Activated T-helper 9 cell treated with anti-CD3 and anti-CD28 coated beads, Interleukin-2, amount 50 U/mL, for 16 hours (primary cell): ENCODE results near the gene LIMS2.

Experiments used
- DNase-seq: peaks from one replicate; pipeline ENCODE4 v3.0.0-alpha.2; 2020; ENCODE audit warnings: low read depth

LIMS2 gene

GRCh38 chr2:127701193-127701650 lies 25.9 kb upstream of the LIMS2 start, which contains the start of gene SFT2D3:
Gene SFT2D3, plus strand, starts transcription at chr2:127701497. Its CDS starts 32 bp downstream, at chr2:127701529.
- DNase-seq, result peak; percentile 83

- no peak for DNase-seq
Observed at GRCh38 chr2:127700527-127701192, 25.3 kb upstream of the LIMS2 start.

GRCh38 chr2:127698553-127699355 lies 23.4 kb upstream of the LIMS2 start:
- DNase-seq, result no peak

- no peak for DNase-seq
Observed at GRCh38 chr2:127697482-127698180, 22.3 kb upstream of the LIMS2 start.

GRCh38 chr2:127695491-127696472 lies 20.5 kb upstream of the LIMS2 start:
- DNase-seq, result no peak

GRCh38 chr2:127694986-127695385 lies 19.7 kb upstream of the LIMS2 start:
- no peak for DNase-seq

- DNase-seq, result no peak
Observed at GRCh38 chr2:127690696-127691095, 15.4 kb upstream of the LIMS2 start.

GRCh38 chr2:127688405-127688804 lies 13.1 kb upstream of the LIMS2 start:
- DNase-seq, result no peak

GRCh38 chr2:127685410-127686080 lies 10.2 kb upstream of the LIMS2 start:
- no peak for DNase-seq

GRCh38 chr2:127683757-127684156 lies 8.4 kb upstream of the LIMS2 start:
- no peak for DNase-seq

- DNase-seq, result no peak
Observed at GRCh38 chr2:127683056-127683455, 7.7 kb upstream of the LIMS2 start.

- DNase-seq, result no peak
Observed at GRCh38 chr2:127681976-127682857, 6.9 kb upstream of the LIMS2 start.

GRCh38 chr2:127681288-127681804 lies 6.0 kb upstream of the LIMS2 start:
- DNase-seq, result no peak

- no peak for DNase-seq
Observed at GRCh38 chr2:127680706-127681287, 5.5 kb upstream of the LIMS2 start.

- DNase-seq, result no peak
Observed at GRCh38 chr2:127679680-127680361, 4.5 kb upstream of the LIMS2 start.

- no peak for DNase-seq
Observed at GRCh38 chr2:127678991-127679390, 3.7 kb upstream of the LIMS2 start.

- no peak for DNase-seq
Observed at GRCh38 chr2:127678531-127678930, 3.2 kb upstream of the LIMS2 start.

- no peak for DNase-seq
Observed at GRCh38 chr2:127676906-127677305, 1.6 kb upstream of the LIMS2 start.
